Spinal cord (tissue), 10 donors: ENCODE results near the gene LMX1B. TPM values are rescaled to one million over a fixed set of nuclear protein-coding genes. Genes with fewer than 3 reads are reported as not detected.

Experiments
- DNase-seq, 6 donors: peaks; one replicate each; pipeline versions ENCODE4 v3.0.0 to v3.0.0-alpha.2; 2013 to 2015; ENCODE audit warnings: low spot score in 6 of 6, low read depth in 4 of 6
- H3K27ac ChIP-seq: one replicate; pipeline ENCODE4 v1.5.1; 2013; ENCODE audit warnings: low read depth, low read length, control low read depth
- H3K27me3 ChIP-seq: one replicate; pipeline ENCODE4 v1.6.1; 2013; ENCODE audit warnings: low read length; ENCODE audit not compliant: control insufficient read depth, insufficient read depth
- H3K36me3 ChIP-seq: one replicate; pipeline ENCODE4 v1.6.1; 2013; ENCODE audit warnings: low read length; ENCODE audit not compliant: control insufficient read depth, insufficient read depth
- H3K4me1 ChIP-seq: one replicate; pipeline ENCODE4 v1.6.1; 2013; ENCODE audit warnings: low read length; ENCODE audit not compliant: control insufficient read depth, insufficient read depth
- H3K4me3 ChIP-seq: one replicate; pipeline ENCODE4 v1.5.1; 2013; ENCODE audit warnings: low read depth, low read length, control low read depth
- H3K9me3 ChIP-seq: one replicate; pipeline ENCODE4 v1.6.1; 2013; ENCODE audit warnings: low read length; ENCODE audit not compliant: control insufficient read depth, insufficient read depth
- WGBS: methylation state at CpG from one replicate; pipeline ENCODE4 v1.1.5; 2013; ENCODE audit warnings: missing lambda C conversion rate; ENCODE audit not compliant: insufficient coverage; 5-methylcytosine and 5-hydroxymethylcytosine counted together
- polyA plus RNA-seq, 2 donors: library from polyadenylated mRNA; unstranded; fragments of 120-200 nt; gene quantifications; one replicate each; pipeline ENCODE4 v1.2.1, GENCODE V29; 2013; ENCODE audit not compliant: insufficient read length in 2 of 2
- total RNA-seq, 2 donors: library from RNA; depleted of rRNA in 1 of 2; stranded (reverse); fragments of 120-200 nt in 1 of 2; fragments of >200 nt in 1 of 2; gene quantifications; one replicate each; pipeline versions ENCODE4 v1.2.3 to v1.2.4, GENCODE V29; 2013 to 2014
- donor health status: healthy.

Gene LMX1B
- total and polyA plus RNA-seq, 4 donors: 3.5 to 34.0 (median 17.7) TPM

DNA sequence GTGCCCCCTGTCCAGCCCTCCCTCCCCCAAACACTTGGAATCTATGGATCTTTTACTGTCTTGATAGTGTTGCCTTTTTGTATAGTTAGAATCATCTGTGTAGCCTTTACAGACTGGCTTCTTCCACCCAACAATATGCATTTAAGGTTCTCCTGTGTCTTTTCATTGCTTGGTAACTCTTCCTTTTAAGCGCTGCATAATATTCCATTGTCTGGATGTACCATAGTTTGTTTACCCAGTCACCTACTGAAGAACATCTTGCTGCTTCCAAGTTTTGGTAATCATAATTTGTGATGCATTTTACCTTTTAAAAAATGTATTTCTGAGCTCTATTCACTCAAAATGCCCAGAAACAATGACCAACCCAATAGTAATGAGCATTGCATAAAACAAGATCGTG lies 17.7 kb upstream of the LMX1B start:
- no peak for DNase-seq
- WGBS: 100% methylated on average over 1 of the region's 2 CpGs
- Histone ChIP-seq H3K9me3 (peaks cover 3% of the 10 kb centered on the region), H3K27ac (no peak overlapping the region), H3K36me3 (no peaks in the 10 kb centered on the region), H3K4me1 (no peaks in the 10 kb centered on the region), H3K4me3 (no peak overlapping the region), H3K27me3 (no peaks in the 10 kb centered on the region)

- peaks cover 4% of the 10 kb centered on the region for H3K4me1 ChIP-seq
- no peaks in the 10 kb centered on the region for H3K27me3 ChIP-seq
- peak in 1 of 6 donors; percentile 17 for DNase-seq
- H3K36me3 ChIP-seq: no peaks in the 10 kb centered on the region
- no peak overlapping the region for H3K27ac ChIP-seq
- 75% methylated on average over 4 of the region's 11 CpGs for WGBS
- no peak overlapping the region for H3K4me3 ChIP-seq
- peaks cover 3% of the 10 kb centered on the region for H3K9me3 ChIP-seq
Observed at GRCh38 chr9:126599047-126599650, 14.6 kb upstream of the LMX1B start.

DNA sequence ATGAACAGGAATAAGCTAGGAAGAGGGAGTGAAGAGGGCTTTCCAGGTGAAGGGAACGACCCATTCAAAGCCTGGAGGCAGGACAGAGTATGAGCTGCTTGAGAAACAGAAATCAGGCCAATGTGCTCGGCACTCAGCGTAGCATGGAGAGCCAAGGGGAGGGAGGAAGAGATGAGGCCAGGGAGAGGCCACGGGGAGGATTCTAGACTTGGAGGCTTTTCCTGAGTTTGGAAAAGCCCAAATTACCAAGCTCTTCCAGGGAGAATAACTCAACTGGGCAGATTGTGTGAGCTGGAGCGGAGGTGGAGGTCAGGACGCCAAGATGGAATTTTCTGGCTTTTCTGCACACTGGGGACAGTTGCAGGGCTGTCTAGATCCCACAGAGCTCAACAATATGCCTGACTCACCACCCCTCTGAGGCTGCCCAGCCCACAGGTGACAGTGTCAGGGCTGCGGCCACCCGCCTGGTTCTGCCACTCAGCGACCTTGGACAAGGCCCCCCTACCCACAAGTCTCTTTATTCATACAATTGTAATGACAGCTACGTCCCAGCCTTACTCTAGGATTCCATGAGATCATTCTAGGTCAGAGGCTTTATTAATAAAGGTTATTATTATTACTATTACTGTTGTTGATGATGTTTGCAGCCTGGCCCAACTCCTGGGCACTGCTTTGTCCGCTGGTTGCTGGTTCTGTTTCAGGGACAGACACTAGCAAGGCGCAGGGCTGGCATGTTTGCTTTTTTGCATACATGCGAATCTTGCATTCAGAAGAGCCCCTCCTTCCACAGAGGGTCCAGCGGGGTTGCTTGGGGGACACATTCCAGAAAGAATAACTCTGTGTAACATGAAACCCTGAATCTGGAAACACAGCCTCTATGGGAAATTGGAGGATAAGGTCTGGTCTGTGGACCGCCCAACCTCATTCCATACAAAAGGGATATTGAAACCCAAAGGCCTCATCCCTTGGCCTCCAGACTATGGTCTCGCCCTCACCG lies 9.4 kb upstream of the LMX1B start:
- H3K4me3 ChIP-seq: no peak overlapping the region
- H3K27me3 ChIP-seq: peaks cover 21% of the 10 kb centered on the region
- DNase-seq: no peak
- H3K9me3 ChIP-seq: no peaks in the 10 kb centered on the region
- H3K36me3 ChIP-seq: no peaks in the 10 kb centered on the region
- H3K27ac ChIP-seq: no peak overlapping the region
- peaks cover 21% of the 10 kb centered on the region for H3K4me1 ChIP-seq
- 80% methylated on average over 12 of the region's 17 CpGs for WGBS

GRCh38 chr9:126605792-126606482 lies 7.8 kb upstream of the LMX1B start:
- H3K4me1 ChIP-seq: peaks cover 37% of the 10 kb centered on the region
- H3K9me3 ChIP-seq: no peaks in the 10 kb centered on the region
- WGBS: 67% methylated on average over 10 of the region's 12 CpGs
- peaks cover 37% of the 10 kb centered on the region for H3K27me3 ChIP-seq
- no peak overlapping the region for H3K4me3 ChIP-seq
- H3K27ac ChIP-seq: no peak overlapping the region
- DNase-seq: no peak
- no peaks in the 10 kb centered on the region for H3K36me3 ChIP-seq

GRCh38 chr9:126606483-126606870 lies 7.3 kb upstream of the LMX1B start:
- no peak overlapping the region for H3K4me3 ChIP-seq
- no peak overlapping the region for H3K27ac ChIP-seq
- H3K4me1 ChIP-seq: peaks cover 42% of the 10 kb centered on the region
- DNase-seq: no peak
- H3K27me3 ChIP-seq: peaks cover 42% of the 10 kb centered on the region
- no peaks in the 10 kb centered on the region for H3K36me3 ChIP-seq
- no peaks in the 10 kb centered on the region for H3K9me3 ChIP-seq
- WGBS: 25% methylated on average over 1 of the region's 3 CpGs

DNA sequence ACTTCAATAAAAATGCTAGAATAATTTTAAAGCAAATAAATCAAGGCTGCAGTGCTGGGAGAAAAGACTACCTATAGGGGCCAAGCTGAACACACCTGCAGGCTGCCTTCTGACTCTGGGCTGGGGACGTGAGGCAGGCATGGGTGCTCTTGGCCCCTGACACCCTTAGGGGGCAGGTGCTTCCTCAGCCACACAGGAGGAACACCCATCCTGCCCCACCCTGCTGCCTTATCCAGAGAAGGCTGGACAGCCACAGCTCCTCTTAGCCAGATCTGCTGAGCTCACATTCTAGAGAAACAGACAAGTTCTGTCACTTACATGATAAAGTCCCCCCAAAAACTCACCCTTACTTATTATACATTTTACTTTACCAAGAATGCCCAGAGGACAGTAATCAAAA lies 6.6 kb upstream of the LMX1B start:
- Histone ChIP-seq H3K9me3 (no peaks in the 10 kb centered on the region), H3K4me1 (peaks cover 48% of the 10 kb centered on the region), H3K4me3 (no peak overlapping the region), H3K27ac (no peak overlapping the region), H3K27me3 (peaks cover 48% of the 10 kb centered on the region), H3K36me3 (no peaks in the 10 kb centered on the region)
- WGBS: 67% methylated on average over 1 of the region's 1 CpG
- no peak for DNase-seq

DNA sequence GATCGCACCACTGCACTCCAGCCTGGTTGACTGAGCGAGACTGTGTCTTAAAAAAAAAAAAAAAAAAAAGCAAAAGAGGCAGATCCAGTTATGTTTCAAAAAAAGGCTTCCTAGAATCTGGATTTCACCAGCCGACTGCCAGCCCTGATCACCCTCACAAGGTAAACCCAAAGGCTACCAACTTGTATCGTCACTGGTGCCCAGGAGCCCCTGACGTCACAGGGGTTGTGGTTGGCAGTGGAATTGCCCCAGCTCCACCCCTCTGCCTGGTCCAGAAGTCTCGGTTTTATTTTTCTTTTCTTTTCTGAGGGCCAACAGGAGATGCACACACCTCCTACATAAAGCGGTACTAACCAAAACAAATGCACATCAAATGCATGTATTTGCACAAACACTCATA lies 6.0 kb upstream of the LMX1B start:
- Histone ChIP-seq H3K36me3 (no peaks in the 10 kb centered on the region), H3K27ac (no peak overlapping the region), H3K9me3 (no peaks in the 10 kb centered on the region), H3K4me1 (peaks cover 53% of the 10 kb centered on the region), H3K27me3 (peaks cover 53% of the 10 kb centered on the region), H3K4me3 (no peak overlapping the region)
- 82% methylated on average over 4 of the region's 7 CpGs for WGBS
- no peak for DNase-seq

DNA sequence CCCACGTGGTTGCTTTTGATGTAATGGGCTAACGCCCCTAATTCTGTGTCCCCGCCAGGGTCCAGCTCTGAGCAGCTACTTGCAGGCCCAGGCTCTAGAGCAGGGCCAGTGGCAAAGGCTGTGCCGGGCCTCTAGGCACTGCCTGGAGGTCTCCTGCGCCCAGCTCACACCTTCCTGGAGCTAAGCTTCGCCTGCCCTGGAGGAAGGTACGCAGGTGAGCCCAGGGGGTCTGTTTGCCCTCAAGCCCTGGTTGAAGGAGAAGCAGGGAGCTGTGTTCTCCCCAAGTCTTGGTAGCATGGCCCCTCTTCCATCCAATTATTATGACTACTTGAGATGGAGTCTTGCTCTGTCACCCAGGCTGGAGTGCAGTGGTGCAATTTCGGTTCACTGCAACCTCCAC lies 5.2 kb upstream of the LMX1B start:
- Histone ChIP-seq H3K27ac (no peak overlapping the region), H3K36me3 (no peaks in the 10 kb centered on the region), H3K27me3 (peaks cover 62% of the 10 kb centered on the region), H3K4me1 (peaks cover 58% of the 10 kb centered on the region), H3K9me3 (no peaks in the 10 kb centered on the region), H3K4me3 (no peak overlapping the region)
- 80% methylated on average over 7 of the region's 8 CpGs for WGBS
- no peak for DNase-seq

DNA sequence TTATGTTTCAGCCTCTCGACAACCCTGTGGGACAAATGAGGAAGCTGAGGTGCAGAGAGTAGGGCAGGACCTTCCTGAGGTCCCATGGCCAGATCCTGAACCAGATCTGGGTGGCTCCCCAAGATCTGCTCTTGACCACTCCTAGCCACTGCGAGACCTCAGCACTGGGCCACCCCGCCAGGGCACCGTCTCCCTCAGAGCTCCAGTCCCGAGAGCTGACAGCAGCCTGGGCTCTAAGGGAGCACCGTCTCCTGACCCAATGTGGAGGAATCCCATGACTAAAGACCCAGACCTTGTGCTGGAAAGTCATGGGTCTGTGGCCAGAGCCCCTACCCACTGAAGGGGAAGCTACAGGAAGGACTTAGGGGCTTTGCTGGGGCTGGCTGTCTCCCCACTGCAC lies 4.5 kb upstream of the LMX1B start:
- Histone ChIP-seq H3K9me3 (no peaks in the 10 kb centered on the region), H3K36me3 (no peaks in the 10 kb centered on the region), H3K4me1 (peaks cover 54% of the 10 kb centered on the region), H3K27ac (no peak overlapping the region), H3K4me3 (no peak overlapping the region), H3K27me3 (peaks cover 62% of the 10 kb centered on the region)
- 89% methylated on average over 6 of the region's 6 CpGs for WGBS
- DNase-seq: no peak
